SIG-M5 treated with dmso at 0.1 percent for 504 hours (cell line): ENCODE data around the gene C4orf50.

Source experiments
- DNase-seq: peaks from one replicate; lab custom pipeline; 2025; ENCODE audit not compliant: unreplicated experiment; lab: John Stamatoyannopoulos, UW

C4orf50 gene

GRCh38 chr4:5973033-5973432 is 45.2 kb downstream of the C4orf50 start:
- no peak for DNase-seq

GRCh38 chr4:5972571-5972970 is 45.7 kb downstream of the C4orf50 start:
- no peak for DNase-seq

- no peak for DNase-seq
These were observed 47.2 kb downstream of the C4orf50 start for GRCh38 chr4:5971078-5971450.

- no peak for DNase-seq
These were observed 47.7 kb downstream of the C4orf50 start for GRCh38 chr4:5970381-5971077.

- DNase-seq: no peak
These were observed 48.5 kb downstream of the C4orf50 start for GRCh38 chr4:5969777-5970176.

- DNase-seq: no peak
These were observed 48.9 kb downstream of the C4orf50 start for GRCh38 chr4:5969336-5969735.

- DNase-seq: no peak
These were observed 50.0 kb downstream of the C4orf50 start for GRCh38 chr4:5968246-5968645.

- DNase-seq: no peak
These were observed 50.4 kb downstream of the C4orf50 start for GRCh38 chr4:5967783-5968182.

GRCh38 chr4:5965225-5965624 is 53.0 kb downstream of the C4orf50 start:
- no peak for DNase-seq

GRCh38 chr4:5964030-5964429 is 54.2 kb downstream of the C4orf50 start:
- DNase-seq: no peak

- DNase-seq: no peak
These were observed 54.6 kb downstream of the C4orf50 start for GRCh38 chr4:5963611-5964010.

GRCh38 chr4:5962416-5962815 is 55.8 kb downstream of the C4orf50 start:
- no peak for DNase-seq

- no peak for DNase-seq
These were observed 57.9 kb downstream of the C4orf50 start for GRCh38 chr4:5960252-5960880.

- no peak for DNase-seq
These were observed 58.8 kb downstream of the C4orf50 start for GRCh38 chr4:5959211-5959982.

- DNase-seq: no peak
These were observed 60.0 kb downstream of the C4orf50 start for GRCh38 chr4:5958199-5958735.

GRCh38 chr4:5957076-5957475 is 61.2 kb downstream of the C4orf50 start:
- DNase-seq: no peak

GRCh38 chr4:5956285-5957021 is 61.8 kb downstream of the C4orf50 start:
- DNase-seq: no peak

GRCh38 chr4:5955856-5956255 is 62.4 kb downstream of the C4orf50 start:
- DNase-seq: no peak

- DNase-seq: no peak
These were observed 62.9 kb downstream of the C4orf50 start for GRCh38 chr4:5955201-5955821.

- no peak for DNase-seq
These were observed 64.0 kb downstream of the C4orf50 start for GRCh38 chr4:5954056-5954760.
